ENCODE results near the gene RNF13.

Gene RNF13

GRCh38 chr3:149998946-149999345, 185.9 kb downstream of the RNF13 start:
- TF ChIP-seq CTCF (IDR thresholded peaks at IDR 0.05; ENCODE audit: borderline replicate concordance, control extremely low read depth, extremely low read depth, insufficient read depth, missing control alignments), result no peak
- no peak for DNase-seq (ENCODE audit: low spot score)
- in situ Hi-C loops (cut with MboI; ENCODE audit: low sequenced_read_pairs, unreplicated experiment), result no loop called here

GRCh38 chr3:149999421-149999820, 186.4 kb downstream of the RNF13 start:
- in situ Hi-C loops (cut with MboI; ENCODE audit: low sequenced_read_pairs, unreplicated experiment), result no loop called here
- TF ChIP-seq CTCF (IDR thresholded peaks at IDR 0.05; ENCODE audit: borderline replicate concordance, control extremely low read depth, extremely low read depth, insufficient read depth, missing control alignments), result no peak
- no peak for DNase-seq (ENCODE audit: low spot score)

GRCh38 chr3:150000641-150001040, 187.6 kb downstream of the RNF13 start:
- DNase-seq (ENCODE audit: low spot score), result no peak
- TF ChIP-seq CTCF (IDR thresholded peaks at IDR 0.05; ENCODE audit: borderline replicate concordance, control extremely low read depth, extremely low read depth, insufficient read depth, missing control alignments), result no peak
- in situ Hi-C loops (cut with MboI; ENCODE audit: low sequenced_read_pairs, unreplicated experiment), result no loop called here

- no peak for TF ChIP-seq CTCF (IDR thresholded peaks at IDR 0.05; ENCODE audit: borderline replicate concordance, control extremely low read depth, extremely low read depth, insufficient read depth, missing control alignments)
- in situ Hi-C loops (cut with MboI; ENCODE audit: low sequenced_read_pairs, unreplicated experiment), result no loop called here
- no peak for DNase-seq (ENCODE audit: low spot score)
Measured at GRCh38 chr3:150005243-150006112, 192.5 kb downstream of the RNF13 start.

GRCh38 chr3:150006794-150007193, 193.8 kb downstream of the RNF13 start:
- no peak for DNase-seq (ENCODE audit: low spot score)
- no peak for TF ChIP-seq CTCF (IDR thresholded peaks at IDR 0.05; ENCODE audit: borderline replicate concordance, control extremely low read depth, extremely low read depth, insufficient read depth, missing control alignments)
- in situ Hi-C loops (cut with MboI; ENCODE audit: low sequenced_read_pairs, unreplicated experiment), result no loop called here
